HTERT RPE-1 (cell line): ENCODE results near the gene MACROD2.

Experiments used
- in situ Hi-C: fragments of 300-500 bp; cut with MboI; formaldehyde crosslinking; loops from 4 replicates; pipeline ENCODE4 v1.14.3; 2020; ENCODE audit warnings: low sequenced_read_pairs

Gene MACROD2

DNA sequence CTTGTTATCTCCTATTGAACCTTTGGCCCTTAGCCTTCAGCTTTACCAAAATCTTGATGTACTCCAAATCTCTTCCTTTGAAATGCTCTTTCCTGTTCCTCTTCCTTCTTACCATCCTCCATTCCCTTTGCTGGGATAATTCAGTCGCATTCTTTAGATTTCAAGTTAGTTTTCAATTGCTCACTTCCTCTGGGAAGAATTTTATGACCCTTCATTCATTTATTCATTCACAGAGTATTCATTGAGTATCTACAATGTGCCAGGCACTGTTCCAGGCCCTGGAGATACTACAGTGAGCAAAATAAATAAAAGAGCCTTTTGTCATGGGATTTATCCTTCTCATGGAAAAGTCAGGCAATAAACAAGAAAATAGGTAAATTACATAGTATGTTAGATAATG is 890.3 kb downstream of the MACROD2 start:
- in situ Hi-C loops: no loop called here

DNA sequence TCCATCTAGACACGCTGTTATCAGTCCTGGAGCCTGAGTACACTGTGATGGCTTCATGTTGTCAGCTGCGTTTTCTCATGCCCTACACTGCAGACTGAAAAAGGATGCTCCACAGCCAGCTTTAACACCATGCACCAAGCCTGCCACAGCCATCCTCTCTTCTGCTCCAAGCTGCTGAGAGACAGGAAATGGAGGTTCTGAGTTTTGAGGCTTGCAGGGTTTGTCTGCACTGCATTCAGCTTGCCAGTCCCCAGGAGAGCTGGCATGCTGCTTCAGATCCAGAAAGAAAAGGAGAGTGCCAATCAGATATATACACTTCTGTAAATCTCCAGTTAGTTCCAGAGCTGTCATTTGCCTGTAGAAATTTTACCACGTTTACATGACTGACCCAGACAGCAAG is 892.8 kb downstream of the MACROD2 start:
- in situ Hi-C loops: no loop called here

DNA sequence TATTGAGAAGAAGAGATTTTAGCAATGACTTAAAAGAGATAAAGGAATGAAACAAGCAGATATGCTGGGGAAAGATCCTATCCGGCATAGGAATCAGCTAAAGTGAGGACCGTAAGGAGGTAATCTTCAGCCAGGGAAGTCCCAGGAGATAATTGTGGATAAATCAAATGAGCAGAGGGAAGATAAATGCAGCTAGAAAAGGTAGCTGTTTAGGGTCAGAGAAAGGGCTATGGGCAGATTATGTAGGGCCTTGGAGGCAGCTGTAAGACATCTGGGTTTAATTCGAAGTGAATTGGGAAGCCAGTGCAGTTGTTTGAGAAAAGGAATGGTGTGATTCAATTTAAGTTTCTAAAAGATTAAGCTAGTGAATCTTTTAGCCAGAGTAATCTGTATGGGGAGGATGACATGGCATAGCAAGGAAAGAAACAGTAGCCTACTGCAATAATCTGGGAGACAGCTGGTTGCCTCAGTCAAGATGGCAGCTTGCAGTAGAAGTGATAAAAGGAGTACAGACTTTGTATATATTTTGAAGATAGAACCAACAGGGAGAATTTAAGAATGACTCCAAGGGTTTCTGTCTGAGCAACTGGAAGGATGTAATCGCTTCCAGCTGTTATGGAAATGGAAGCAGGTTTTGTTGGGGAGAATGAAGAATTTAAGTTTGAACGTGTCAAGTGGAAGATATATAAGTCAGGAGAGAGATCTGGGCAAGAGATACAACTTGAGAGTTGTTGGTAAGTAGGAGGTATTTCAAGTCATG is 894.4 kb downstream of the MACROD2 start:
- in situ Hi-C loops: no loop called here

DNA sequence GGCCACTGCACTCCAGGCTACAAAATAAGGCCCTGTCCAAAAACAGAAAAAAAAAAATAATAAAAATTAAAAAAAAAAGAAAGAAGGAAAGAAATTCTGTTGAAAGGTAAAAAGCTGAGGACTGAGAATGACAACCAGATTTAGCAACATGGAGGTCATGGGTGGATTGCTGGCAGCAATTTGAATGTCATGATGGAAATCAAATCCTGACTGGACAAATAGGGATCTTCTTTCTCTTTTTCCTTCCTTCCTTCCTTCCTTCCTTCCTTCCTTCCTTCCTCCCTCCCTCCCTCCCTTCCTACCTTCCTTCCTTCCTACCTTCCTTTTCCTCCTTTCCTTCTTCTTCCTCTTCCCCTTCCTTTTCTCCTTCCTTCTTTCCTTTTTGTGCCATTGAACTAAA is 895.4 kb downstream of the MACROD2 start:
- in situ Hi-C loops: no loop called here

DNA sequence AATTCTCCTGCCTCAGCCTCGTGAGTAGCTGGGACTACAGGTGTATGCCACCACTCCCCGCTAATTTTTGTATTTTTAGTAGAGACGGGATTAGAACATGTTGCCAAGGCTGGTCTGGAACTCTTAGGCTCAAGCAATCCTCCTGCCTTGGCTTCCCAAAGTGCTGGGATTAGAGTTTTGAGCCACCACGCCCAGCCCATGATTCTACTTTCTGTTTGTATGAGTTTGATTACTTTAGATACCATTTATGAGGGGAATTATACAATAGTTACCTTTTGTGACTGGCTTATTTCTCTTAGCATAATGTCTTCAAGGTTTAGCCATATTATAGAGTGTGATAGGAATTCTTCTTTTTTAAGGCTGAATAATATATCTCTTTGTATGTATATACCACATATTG is 897.5 kb downstream of the MACROD2 start:
- in situ Hi-C loops: no loop called here

DNA sequence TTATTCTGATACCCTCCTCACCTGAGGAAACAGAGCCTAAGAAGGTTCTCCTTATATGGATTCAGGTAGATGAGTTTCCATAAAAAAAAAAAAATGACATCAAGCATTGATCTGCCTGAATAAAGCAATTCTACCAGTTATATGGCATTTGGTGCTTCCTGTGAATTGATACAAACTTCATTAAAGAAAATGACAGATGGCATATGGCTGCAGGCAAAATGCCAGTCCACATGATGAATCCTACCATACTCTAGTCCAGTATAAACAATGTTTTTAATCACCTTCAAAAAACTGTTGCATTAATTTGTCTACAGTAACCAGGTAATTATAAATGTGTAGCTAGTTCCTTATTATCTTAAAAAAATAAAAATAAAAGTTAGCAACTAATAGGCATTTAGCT is 901.3 kb downstream of the MACROD2 start:
- in situ Hi-C loops: no loop called here

DNA sequence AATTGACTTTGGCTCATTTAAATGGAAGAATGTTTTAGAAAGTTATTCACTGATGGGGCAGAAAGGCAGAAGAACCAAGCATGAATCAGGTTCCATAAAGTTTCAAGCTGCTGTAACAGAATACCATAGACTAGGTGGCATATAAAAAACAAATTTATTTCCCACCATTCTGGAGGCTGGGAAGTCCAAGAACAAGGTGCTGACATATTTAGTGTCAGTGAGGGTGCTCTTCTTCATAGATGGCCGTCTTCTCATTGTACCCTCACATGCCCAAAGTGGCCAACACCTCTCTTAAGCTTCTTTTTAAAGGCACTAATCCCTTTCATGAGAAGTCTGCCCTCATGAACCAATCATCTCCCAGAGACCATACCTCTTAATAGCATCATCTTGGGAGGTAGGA is 902.3 kb downstream of the MACROD2 start:
- in situ Hi-C loops: no loop called here

DNA sequence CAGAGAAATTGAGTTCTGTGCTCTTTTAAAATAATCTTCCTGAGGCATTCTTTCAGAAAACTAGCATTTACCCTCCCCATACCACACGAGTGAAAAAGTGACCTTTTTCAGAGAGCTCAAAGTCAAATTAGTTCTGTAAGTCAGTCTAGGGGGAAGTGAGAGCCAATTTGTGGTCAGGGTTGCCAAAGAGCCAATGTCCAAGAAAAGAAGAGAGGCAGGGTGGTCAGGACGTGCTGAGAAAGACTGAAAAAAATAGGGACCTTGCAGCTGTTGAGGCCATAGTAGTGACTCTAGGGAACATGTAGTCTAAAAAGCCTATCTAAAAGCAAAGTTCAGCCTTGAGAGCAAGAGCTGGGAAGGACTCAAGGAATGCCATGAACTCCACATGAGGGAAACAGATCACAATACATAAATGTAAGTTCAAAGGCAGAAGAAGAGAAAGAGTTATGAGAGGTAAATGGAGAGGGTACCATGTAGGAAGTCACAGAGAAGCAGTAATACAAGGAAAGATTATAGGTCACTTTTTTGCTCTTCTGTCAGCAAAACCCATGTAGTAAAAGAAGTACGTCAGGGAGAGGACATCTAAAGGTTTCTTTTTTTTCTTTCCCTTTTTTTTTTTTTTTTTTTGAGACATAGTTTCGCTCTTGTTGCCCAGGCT is 907.2 kb downstream of the MACROD2 start:
- in situ Hi-C loops: no loop called here

DNA sequence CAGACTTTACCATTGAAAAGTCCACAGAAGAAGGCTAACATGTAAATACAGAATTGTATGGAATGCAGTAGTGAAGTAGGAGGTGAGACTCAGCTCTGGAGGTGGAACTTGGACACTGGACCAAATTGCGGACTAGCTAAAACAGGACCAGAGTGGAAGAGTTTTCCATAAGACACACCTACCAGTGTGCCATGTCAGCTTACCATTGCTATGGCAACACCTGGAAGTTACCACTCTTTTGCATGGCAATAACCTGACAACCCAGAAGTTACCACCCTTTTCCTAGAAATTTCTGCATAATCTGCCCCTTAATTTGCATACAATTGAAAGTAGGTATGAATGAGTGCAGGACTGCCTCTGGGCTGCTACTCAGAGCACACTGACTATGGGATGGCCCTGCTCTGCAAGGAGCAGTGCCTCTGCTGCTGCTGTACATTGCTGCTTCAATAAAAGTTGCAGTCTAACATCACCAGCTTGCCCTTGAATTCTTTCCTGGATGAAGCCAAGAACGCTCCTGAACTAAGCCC is 911.7 kb downstream of the MACROD2 start:
- in situ Hi-C loops: no loop called here

DNA sequence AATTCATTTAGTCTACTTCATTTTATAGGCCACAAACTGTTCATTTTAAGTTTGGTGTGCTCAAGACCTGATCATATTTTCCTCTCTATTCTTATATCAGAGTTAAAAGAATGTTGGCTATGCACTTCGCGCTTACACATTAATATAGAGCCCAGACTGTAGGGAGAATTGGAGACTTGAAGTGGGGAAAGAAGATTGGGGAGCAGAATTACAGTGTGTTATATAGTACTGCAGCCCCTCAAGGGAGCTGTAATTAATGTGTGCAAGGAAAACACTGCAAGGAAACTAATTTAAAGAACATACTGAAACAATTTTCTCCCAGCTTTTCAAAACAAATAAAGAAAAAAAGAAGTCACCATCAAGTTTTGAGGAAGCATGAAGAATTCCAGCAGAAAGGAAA is 914.8 kb downstream of the MACROD2 start:
- in situ Hi-C loops: no loop called here

DNA sequence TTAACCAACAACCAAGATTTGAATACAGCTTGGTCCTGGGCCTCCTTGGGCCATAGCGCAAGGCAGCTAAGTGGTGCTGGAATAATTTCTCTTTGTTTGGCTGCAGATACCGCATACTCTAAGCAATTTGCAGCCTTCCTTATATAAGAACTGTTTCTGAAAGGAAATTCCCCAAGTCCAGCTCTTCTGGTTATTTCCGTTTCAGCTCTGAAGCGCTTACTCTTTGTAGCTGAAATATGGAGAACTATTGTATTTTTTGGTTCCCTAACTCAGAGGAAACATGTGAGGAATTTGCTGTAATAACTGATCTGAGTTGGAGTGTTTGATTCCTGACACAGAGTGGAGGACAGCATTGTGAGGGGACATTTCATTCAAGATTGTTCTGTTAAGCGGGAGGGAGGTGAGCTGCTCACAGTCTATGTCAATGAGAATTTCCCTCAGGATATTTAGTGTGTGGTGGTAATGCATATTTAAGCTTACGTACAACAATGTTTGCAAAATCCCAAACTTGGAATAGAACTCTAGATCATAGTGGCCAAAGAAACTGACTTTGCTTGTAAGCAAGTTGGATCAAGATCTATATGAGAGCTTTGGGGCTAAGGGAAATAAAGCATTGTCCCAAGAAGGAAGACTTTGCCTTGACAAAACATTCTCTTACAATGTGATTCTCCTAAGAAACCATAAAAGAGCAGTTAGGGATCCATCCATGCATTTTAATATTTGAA is 918.7 kb downstream of the MACROD2 start:
- in situ Hi-C loops: no loop called here

DNA sequence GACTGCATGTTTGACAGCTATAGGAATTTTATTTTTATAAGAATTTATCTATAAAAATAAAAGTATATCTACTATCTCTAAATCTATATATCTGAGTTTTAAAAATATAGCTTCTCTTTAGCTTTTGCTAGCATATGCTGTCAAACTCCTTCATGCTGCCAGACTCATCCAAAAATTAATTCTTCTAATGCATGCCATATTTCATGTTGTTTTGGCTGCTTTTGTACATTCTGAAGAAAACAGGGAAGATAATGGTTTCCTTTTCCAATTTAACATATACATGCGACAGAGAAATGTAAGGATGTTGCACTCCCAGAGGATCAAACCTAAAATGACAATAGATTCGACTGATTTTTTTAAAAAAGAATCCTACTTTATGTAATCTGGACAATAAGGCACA is 919.3 kb downstream of the MACROD2 start:
- in situ Hi-C loops: no loop called here

DNA sequence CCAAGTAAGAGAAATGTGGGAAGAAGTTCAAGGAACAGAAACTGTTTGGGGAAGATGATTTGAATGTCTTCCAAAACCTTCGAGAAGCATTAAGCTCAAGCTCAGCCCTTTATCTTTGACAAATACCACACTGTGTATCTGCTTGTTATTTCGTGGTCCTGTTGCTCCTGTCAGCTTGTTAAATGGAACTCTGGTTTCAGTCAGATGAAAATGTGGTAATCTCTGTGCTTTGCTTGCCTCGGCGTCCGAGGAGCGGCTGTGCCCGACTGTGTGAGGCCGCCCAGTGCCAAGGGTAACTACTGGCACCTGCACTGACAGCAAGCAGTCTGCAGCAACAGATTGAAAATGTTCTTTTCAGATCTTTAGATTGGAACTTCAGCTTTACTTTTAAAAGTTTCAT is 920.0 kb downstream of the MACROD2 start:
- in situ Hi-C loops: no loop called here

DNA sequence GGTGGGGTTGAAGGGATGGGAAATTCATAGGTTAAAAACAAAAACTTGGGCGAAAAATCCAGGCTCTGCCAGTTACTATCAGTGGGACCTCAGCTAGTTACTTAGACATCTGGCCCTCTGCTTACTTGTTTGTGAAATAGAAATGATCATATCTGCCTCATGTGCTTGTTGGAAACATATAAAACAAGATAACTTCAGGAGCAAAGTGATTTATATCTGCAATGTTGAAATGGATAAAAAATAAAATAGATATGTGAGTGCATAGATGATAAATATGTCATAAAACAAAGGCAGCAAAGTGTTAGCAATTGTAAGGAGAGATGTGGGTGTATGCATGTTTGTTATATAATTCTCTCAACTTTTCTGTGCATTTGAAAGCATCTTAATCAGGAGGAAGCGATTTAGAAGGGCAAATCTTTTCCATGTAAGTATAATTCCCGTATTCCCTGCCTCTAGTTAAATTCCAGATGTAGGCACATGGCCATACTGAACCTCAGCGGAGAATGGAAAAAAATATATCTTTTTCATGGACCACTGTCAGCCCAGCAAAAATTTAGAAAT is 921.1 kb downstream of the MACROD2 start:
- in situ Hi-C loops: no loop called here

DNA sequence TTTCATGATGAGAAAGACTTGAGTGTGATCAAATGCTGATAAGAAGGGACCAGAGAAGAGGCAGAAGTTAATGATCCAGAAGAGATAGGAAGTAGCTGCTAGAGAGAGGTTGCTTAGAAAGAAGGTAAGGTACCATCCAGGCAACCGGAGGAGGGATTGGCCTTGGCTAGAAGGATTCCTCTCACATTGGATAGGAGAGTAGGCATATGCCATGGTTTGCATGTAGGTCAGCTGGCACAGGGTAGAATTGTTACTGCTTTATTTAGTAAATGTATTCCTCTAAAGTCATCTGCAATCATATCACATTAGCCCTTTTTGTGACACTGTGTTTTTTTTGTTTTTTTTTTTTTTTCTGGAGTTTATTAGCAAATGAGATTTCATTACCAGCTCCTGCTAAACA is 923.0 kb downstream of the MACROD2 start:
- in situ Hi-C loops: no loop called here

DNA sequence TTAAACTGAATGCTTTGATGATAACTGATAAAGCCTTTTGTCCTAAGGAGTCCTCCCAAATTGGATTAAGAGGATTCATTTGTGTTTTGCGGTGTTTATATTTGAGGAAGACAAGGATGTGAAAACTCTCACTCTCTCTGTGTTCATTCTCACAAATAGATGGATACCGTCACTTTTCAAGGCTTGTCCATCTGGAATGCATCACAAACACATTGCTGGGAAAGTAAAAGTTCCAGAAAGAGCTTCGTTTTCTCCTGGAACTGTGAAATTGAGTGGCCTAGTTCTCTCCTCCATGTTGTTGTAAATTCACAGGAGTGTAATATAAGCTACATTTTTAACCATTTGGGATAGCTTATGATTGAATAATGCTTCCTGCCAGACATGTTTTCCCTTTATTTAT is 923.7 kb downstream of the MACROD2 start:
- in situ Hi-C loops: no loop called here

DNA sequence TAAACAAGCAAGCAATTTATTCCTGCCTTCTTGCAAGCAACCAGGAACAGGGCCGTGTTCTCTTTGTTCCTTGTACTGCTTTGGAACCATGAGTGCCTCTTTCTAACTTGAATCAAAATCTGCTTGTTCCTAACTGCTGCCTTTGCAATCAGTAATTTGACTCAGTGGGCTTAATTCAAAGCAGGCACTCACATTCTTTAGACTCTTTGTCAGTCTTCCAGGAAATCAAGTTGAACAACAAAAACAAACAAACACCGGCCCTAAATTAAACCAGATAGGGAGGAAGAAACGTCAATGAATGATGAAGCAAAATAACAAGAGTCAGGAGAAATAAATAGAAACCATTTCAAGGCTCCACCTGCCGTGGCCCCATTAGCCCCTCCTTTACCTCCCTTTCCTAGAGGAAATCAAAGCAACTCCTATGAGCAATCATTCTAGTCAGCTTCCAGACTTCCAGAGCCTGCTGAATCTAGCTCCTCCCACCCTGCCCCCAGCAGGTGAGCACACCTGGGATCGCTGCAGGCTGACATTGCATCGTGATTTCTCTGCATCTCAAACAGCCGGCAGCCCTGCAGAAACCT is 924.3 kb downstream of the MACROD2 start:
- in situ Hi-C loops: no loop called here

DNA sequence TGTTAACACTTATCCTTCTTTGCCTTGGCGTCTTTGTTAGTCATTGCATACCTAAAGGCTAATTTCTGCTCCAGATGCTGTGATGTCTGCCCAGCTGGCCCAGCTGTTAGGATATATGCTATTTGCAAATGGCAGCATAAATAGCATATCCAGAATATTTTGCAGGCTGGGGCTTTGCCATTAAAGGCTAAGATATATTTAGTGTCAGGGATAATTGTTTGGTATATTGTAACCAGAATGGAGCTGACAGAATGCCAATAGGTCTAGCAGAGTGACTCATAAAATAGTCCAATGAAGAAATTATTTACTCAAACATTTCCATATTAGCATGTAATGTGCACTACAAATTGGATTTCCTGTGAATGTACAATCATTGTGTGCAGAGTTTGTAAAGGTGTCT is 926.2 kb downstream of the MACROD2 start:
- in situ Hi-C loops: no loop called here

DNA sequence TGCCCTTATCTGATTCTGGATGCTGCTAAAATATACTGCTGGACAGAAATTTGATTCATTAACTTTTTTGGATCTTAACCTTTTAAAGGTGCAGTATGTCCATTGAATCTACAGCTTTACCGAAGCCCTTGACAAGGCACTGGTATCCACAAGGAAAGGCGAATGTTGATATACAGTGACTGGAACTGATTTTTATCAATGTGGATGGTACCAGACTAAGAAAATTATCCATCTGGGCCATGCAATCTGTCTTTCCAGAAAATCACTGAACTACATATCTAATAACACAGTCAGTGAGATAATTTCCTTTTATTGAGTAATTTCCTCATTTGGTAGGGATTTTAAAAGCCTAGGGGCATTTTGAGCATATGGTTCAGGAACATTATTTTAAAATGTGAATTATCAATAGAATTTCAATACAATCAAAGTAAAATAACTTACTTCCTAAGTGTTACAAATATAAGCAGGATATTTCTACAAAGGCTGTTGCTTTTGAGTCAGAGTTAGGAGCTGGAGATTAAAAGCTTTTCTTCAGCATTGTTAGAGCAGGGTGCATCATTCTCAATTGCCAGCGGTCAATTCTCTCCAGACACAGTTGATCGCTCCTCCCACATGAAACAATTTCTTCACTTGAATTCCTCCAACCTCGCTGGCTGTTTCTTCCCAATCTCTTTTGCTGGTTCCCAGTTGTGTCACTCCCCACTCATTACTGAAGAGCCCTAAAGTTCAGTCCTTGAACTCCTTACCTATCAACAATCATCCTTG is 927.4 kb downstream of the MACROD2 start:
- in situ Hi-C loops: no loop called here

DNA sequence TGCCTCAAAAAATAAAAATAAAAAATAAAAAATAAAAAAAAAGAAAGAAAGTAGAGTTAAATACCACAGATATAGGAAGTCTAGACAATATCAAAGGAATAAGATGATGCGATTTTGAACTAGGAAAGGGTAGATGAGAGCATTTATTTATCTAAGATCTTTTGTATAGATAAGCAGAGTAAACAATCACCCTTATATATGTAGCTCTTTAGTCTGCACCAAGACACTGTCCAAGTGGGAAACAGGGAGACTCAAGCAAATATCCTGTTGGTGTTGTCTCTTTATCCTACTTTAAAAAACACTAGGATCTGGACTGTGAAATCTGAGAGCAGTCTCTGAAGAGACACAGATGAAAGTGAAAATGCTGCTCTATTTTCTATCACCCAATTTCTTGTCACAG is 929.1 kb downstream of the MACROD2 start:
- in situ Hi-C loops: no loop called here
